Loucy (cell line): ENCODE data around the gene SCAPER.

Source experiments
- EZH2phosphoT487 ChIP-seq: fragments of 200-600 bp; IDR thresholded peaks from 2 replicates; pipeline ENCODE4 v1.6.1; 2018; ENCODE audit warnings: antibody characterized with exemption, mild to moderate bottlenecking, moderate library complexity, borderline replicate concordance
- TF ChIP-seq, protein P1 (sequence below): fragments of 200-600 bp; sonication (generic); conservative IDR thresholded peaks from 2 replicates; pipeline ENCODE4 v1.5.1; 2014; ENCODE audit warnings: mild to moderate bottlenecking, antibody characterized with exemption, low read length

DNA sequence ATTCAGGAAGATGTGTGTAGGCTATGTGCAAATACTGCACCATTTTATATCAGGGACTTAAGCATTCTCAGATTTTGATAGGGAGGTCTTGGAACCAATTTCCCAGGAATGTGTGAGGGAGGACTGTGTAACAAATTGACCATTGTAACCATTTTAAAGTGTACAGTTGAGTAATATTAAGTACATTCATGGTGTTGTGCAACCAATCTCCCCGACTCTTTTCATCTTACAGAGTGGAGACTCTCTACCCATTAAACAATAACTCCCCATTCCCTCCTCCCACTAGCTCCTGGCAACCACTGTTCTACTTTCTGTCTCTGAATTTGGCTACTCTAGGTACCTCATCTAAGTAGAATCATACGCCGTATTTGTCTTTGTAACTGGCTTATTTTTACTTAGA is 31.5 kb upstream of the SCAPER start:
- TF ChIP-seq, protein P1, sequence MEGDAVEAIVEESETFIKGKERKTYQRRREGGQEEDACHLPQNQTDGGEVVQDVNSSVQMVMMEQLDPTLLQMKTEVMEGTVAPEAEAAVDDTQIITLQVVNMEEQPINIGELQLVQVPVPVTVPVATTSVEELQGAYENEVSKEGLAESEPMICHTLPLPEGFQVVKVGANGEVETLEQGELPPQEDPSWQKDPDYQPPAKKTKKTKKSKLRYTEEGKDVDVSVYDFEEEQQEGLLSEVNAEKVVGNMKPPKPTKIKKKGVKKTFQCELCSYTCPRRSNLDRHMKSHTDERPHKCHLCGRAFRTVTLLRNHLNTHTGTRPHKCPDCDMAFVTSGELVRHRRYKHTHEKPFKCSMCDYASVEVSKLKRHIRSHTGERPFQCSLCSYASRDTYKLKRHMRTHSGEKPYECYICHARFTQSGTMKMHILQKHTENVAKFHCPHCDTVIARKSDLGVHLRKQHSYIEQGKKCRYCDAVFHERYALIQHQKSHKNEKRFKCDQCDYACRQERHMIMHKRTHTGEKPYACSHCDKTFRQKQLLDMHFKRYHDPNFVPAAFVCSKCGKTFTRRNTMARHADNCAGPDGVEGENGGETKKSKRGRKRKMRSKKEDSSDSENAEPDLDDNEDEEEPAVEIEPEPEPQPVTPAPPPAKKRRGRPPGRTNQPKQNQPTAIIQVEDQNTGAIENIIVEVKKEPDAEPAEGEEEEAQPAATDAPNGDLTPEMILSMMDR, result no peak
- no peak for TF ChIP-seq EZH2phosphoT487
